SJSA1 (cell line): ENCODE measurements around the gene ANKRD6. TPM values are rescaled to one million over a fixed set of nuclear protein-coding genes. Genes with fewer than 3 reads are reported as not detected.

ENCODE experiments used
- DNase-seq, 2 experiments: peaks; one replicate each; pipeline ENCODE4 v3.0.0-alpha.2; 2015 to 2020; ENCODE audit warnings: low spot score in 2 of 2, low read depth in 1 of 2
- H3K27ac ChIP-seq: fragments of 250-450 bp; sonication (Bioruptor Pico); 2 replicates; pipeline ENCODE4 v1.5.1; 2020; ENCODE audit warnings: mild to moderate bottlenecking, moderate library complexity
- H3K27me3 ChIP-seq: fragments of 250-450 bp; sonication (Bioruptor Pico); replicated peaks from 2 replicates; pipeline ENCODE4 v1.5.1; 2020; ENCODE audit warnings: mild to moderate bottlenecking, moderate library complexity
- H3K36me3 ChIP-seq: fragments of 250-450 bp; sonication (Bioruptor Pico); 2 replicates; pipeline ENCODE4 v1.5.1; 2020; ENCODE audit warnings: mild to moderate bottlenecking
- H3K4me1 ChIP-seq: fragments of 250-450 bp; sonication (Bioruptor Pico); replicated peaks from 2 replicates; pipeline ENCODE4 v1.6.1; 2021; ENCODE audit warnings: mild to moderate bottlenecking
- H3K4me3 ChIP-seq: fragments of 250-450 bp; sonication (Bioruptor Pico); 2 replicates; pipeline ENCODE4 v1.5.1; 2020; ENCODE audit warnings: mild to moderate bottlenecking
- H3K9me3 ChIP-seq: fragments of 250-450 bp; sonication (Bioruptor Pico); replicated peaks from 2 replicates; pipeline ENCODE4 v1.5.1; 2020; ENCODE audit warnings: mild to moderate bottlenecking
- total RNA-seq: library from RNA; depleted of rRNA; stranded (reverse); fragments of >200 nt; shearing (Covaris generic); gene quantifications from 2 replicates; pipeline ENCODE4 v1.2.3, GENCODE V29; 2014

The ANKRD6 gene
- total RNA-seq, 1 experiment from 2014 or later, result 1.1 TPM

- no peaks in the 10 kb centered on the region for H3K36me3 ChIP-seq
- no peak for DNase-seq
Observed at GRCh38 chr6:89404512-89404911, 28.4 kb upstream of the ANKRD6 start.

GRCh38 chr6:89406141-89406540, 26.8 kb upstream of the ANKRD6 start:
- Histone ChIP-seq H3K36me3 (no peaks in the 10 kb centered on the region), H3K27ac (no peak overlapping the region), H3K9me3 (no peaks in the 10 kb centered on the region), H3K4me1 (peaks cover 1% of the 10 kb centered on the region), H3K4me3 (no peak overlapping the region), H3K27me3 (peaks cover 39% of the 10 kb centered on the region)
- no peak for DNase-seq

More at GRCh38 chr6:89404512-89404911, 28.4 kb upstream of the ANKRD6 start:
- H3K4me1 ChIP-seq, result no peaks in the 10 kb centered on the region
- no peaks in the 10 kb centered on the region for H3K9me3 ChIP-seq
- H3K27me3 ChIP-seq, result peaks cover 27% of the 10 kb centered on the region
- no peak overlapping the region for H3K4me3 ChIP-seq
- H3K27ac ChIP-seq, result no peak overlapping the region

- Histone ChIP-seq H3K36me3 (no peaks in the 10 kb centered on the region), H3K27ac (no peak overlapping the region), H3K27me3 (peaks cover 73% of the 10 kb centered on the region), H3K4me1 (peaks cover 19% of the 10 kb centered on the region), H3K4me3 (no peak overlapping the region), H3K9me3 (no peaks in the 10 kb centered on the region)
- DNase-seq, result no peak
Observed at GRCh38 chr6:89409461-89410035, 23.4 kb upstream of the ANKRD6 start.

- no peaks in the 10 kb centered on the region for H3K9me3 ChIP-seq
- no peak for DNase-seq
- H3K27ac ChIP-seq, result no peak overlapping the region
- peaks cover 78% of the 10 kb centered on the region for H3K27me3 ChIP-seq
- H3K4me3 ChIP-seq, result no peak overlapping the region
- H3K4me1 ChIP-seq, result peaks cover 19% of the 10 kb centered on the region
- H3K36me3 ChIP-seq, result no peaks in the 10 kb centered on the region
Observed at GRCh38 chr6:89410231-89410761, 22.7 kb upstream of the ANKRD6 start.

GRCh38 chr6:89410788-89411144, 22.2 kb upstream of the ANKRD6 start:
- no peak for DNase-seq
- no peak overlapping the region for H3K27ac ChIP-seq
- no peaks in the 10 kb centered on the region for H3K9me3 ChIP-seq
- H3K36me3 ChIP-seq, result no peaks in the 10 kb centered on the region
- peaks cover 78% of the 10 kb centered on the region for H3K27me3 ChIP-seq
- no peak overlapping the region for H3K4me3 ChIP-seq
- peaks cover 19% of the 10 kb centered on the region for H3K4me1 ChIP-seq

- H3K27me3 ChIP-seq, result peaks cover 84% of the 10 kb centered on the region
- H3K36me3 ChIP-seq, result no peaks in the 10 kb centered on the region
- H3K27ac ChIP-seq, result no peak overlapping the region
- peak overlapping the region; percentile 32 for H3K4me3 ChIP-seq
- H3K9me3 ChIP-seq, result no peaks in the 10 kb centered on the region
- peaks cover 19% of the 10 kb centered on the region for H3K4me1 ChIP-seq
- peak in 1 of 2 experiments; percentile 40 for DNase-seq
Observed at GRCh38 chr6:89411145-89412070, 21.5 kb upstream of the ANKRD6 start.

- Histone ChIP-seq H3K4me1 (peaks cover 19% of the 10 kb centered on the region), H3K36me3 (no peaks in the 10 kb centered on the region), H3K4me3 (peak within 1 kb of the TSS; percentile 32), H3K27me3 (peaks cover 84% of the 10 kb centered on the region), H3K9me3 (no peaks in the 10 kb centered on the region), H3K27ac (no peak within 1 kb of the TSS)
- DNase-seq, result no peak
Observed at GRCh38 chr6:89412071-89413005, 20.6 kb upstream of the ANKRD6 start, which contains the start of gene RRAGD. Gene RRAGD (minus strand): TSS chr6:89412273. CDS start chr6:89411993, 280 bp downstream.

GRCh38 chr6:89413006-89413400, 19.9 kb upstream of the ANKRD6 start:
- H3K27me3 ChIP-seq, result peaks cover 77% of the 10 kb centered on the region
- H3K4me3 ChIP-seq, result no peak overlapping the region
- no peak overlapping the region for H3K27ac ChIP-seq

GRCh38 chr6:89414215-89414614, 18.7 kb upstream of the ANKRD6 start:
- Histone ChIP-seq H3K4me3 (no peak overlapping the region), H3K27me3 (peaks cover 67% of the 10 kb centered on the region), H3K36me3 (no peaks in the 10 kb centered on the region), H3K9me3 (no peaks in the 10 kb centered on the region), H3K4me1 (peaks cover 19% of the 10 kb centered on the region), H3K27ac (no peak overlapping the region)
- DNase-seq, result no peak

More at GRCh38 chr6:89413006-89413400, 19.9 kb upstream of the ANKRD6 start:
- peaks cover 19% of the 10 kb centered on the region for H3K4me1 ChIP-seq
- no peaks in the 10 kb centered on the region for H3K36me3 ChIP-seq
- no peaks in the 10 kb centered on the region for H3K9me3 ChIP-seq
- no peak for DNase-seq

- Histone ChIP-seq H3K9me3 (no peaks in the 10 kb centered on the region), H3K27me3 (peaks cover 59% of the 10 kb centered on the region), H3K27ac (no peak overlapping the region), H3K4me3 (no peak overlapping the region), H3K36me3 (no peaks in the 10 kb centered on the region), H3K4me1 (peaks cover 19% of the 10 kb centered on the region)
- no peak for DNase-seq
Observed at GRCh38 chr6:89415185-89415584, 17.8 kb upstream of the ANKRD6 start.

- H3K27ac ChIP-seq, result no peak overlapping the region
Observed at GRCh38 chr6:89416796-89417195, 16.2 kb upstream of the ANKRD6 start.

GRCh38 chr6:89430201-89430962, 2.6 kb upstream of the ANKRD6 start:
- no peaks in the 10 kb centered on the region for H3K36me3 ChIP-seq
- H3K27me3 ChIP-seq, result peaks cover 39% of the 10 kb centered on the region
- no peaks in the 10 kb centered on the region; the same call in 1 of the 2 replicates for H3K9me3 ChIP-seq
- no peak for DNase-seq
- H3K4me1 ChIP-seq, result peaks cover 10% of the 10 kb centered on the region
- H3K27ac ChIP-seq, result no peak overlapping the region
- no peak overlapping the region for H3K4me3 ChIP-seq

More at GRCh38 chr6:89416796-89417195, 16.2 kb upstream of the ANKRD6 start:
- no peaks in the 10 kb centered on the region for H3K36me3 ChIP-seq
- H3K27me3 ChIP-seq, result peaks cover 43% of the 10 kb centered on the region
- no peak overlapping the region for H3K4me3 ChIP-seq
- no peaks in the 10 kb centered on the region for H3K9me3 ChIP-seq
- no peak for DNase-seq
- peaks cover 12% of the 10 kb centered on the region for H3K4me1 ChIP-seq
